ENCODE measurements around the gene SKIC2. TPM values are rescaled to one million over a fixed set of nuclear protein-coding genes. Genes with fewer than 3 reads are reported as not detected.

SKIC2 gene
- total and polyA plus RNA-seq, 2 of the 4 experiments (the other 2 are of a cell fraction), result 30.6 to 46.0 TPM

DNA sequence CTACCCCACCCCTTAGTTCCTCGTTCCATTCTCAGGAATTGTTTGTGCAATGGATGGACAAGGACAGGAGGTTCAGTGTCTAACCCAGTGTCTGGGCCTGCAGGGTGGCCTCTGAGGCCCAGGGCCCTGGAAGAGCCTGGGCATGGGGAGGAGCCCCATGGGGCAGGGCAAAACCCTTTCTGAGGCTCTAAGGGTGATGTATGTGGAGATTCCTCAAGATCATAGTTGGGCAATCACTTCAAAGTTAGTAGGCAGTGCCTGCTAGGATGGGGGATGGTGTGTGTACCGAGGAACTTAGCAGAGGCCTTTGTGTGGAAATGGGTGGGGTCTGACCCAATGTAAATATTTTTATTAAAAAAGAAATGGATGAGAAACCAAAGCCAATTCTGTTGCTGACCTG lies 38.2 kb upstream of the SKIC2 start:
- ATAC-seq (ENCODE audit: low read depth), result peak; percentile 60; the same call in 1 of the 2 replicates
- H4K5ac ChIP-seq (ENCODE audit: low read depth, low read length), result no peak overlapping the region; the same call in 1 of the 2 replicates
- no peak for TF ChIP-seq FOS (IDR thresholded peaks at IDR 0.05; ENCODE audit: low read depth, low read length)
- no peak for TF ChIP-seq POLR2A (IDR thresholded peaks at IDR 0.05; ENCODE audit: low read depth, low read length)
- no peak for TF ChIP-seq CTCF (conservative IDR thresholded peaks at IDR 0.05; ENCODE audit: low read depth, low read length)
- TF ChIP-seq, protein P1, sequence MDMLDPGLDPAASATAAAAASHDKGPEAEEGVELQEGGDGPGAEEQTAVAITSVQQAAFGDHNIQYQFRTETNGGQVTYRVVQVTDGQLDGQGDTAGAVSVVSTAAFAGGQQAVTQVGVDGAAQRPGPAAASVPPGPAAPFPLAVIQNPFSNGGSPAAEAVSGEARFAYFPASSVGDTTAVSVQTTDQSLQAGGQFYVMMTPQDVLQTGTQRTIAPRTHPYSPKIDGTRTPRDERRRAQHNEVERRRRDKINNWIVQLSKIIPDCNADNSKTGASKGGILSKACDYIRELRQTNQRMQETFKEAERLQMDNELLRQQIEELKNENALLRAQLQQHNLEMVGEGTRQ (IDR thresholded peaks at IDR 0.05; ENCODE audit: low read depth, low read length), result no peak
- no peak for TF ChIP-seq MAFK (IDR thresholded peaks at IDR 0.05; ENCODE audit: low read depth, low read length)
- no peak for TF ChIP-seq NFE2L2 (IDR thresholded peaks at IDR 0.05; ENCODE audit: low read depth, low read length)
- TF ChIP-seq MXI1 (IDR thresholded peaks at IDR 0.05; ENCODE audit: borderline replicate concordance, low read depth, low read length), result no peak
- no peak for TF ChIP-seq RFX5 (IDR thresholded peaks at IDR 0.05; ENCODE audit: low read depth, low read length)
- TF ChIP-seq MAZ (IDR thresholded peaks at IDR 0.05; ENCODE audit: borderline replicate concordance, low read depth, low read length), result no peak

More for the DNA sequence above, 38.2 kb upstream of the SKIC2 start:
- Histone ChIP-seq H3K14ac (replicated peaks; ENCODE audit: low read depth, low read length) (no peak overlapping the region), H2BK20ac (ENCODE audit: low read depth, low read length) (no peak overlapping the region), H3K18ac (ENCODE audit: low read depth, low read length) (no peak overlapping the region; the same call in 1 of the 2 replicates), H3K4me2 (ENCODE audit: low read depth, low read length) (no peak overlapping the region), H3K79me1 (ENCODE audit: low read depth in 1 of 2, low read length in 2 of 2) (no peaks in the 10 kb centered on the region), H2BK15ac (ENCODE audit: low read depth, low read length) (no peak overlapping the region; the same call in 2 of the 3 replicates), H3K4me1 (ENCODE audit: control insufficient read depth, insufficient read depth, low read length) (peaks cover 5% of the 10 kb centered on the region; the same call in 1 of the 2 replicates), H3K56ac (ENCODE audit: extremely low read depth, insufficient read depth, low read length) (no peak overlapping the region), H3K9me3 (ENCODE audit: control insufficient read depth, insufficient read depth, low read length) (no peaks in the 10 kb centered on the region), H3K4me3 (ENCODE audit: insufficient read depth, low read depth, low read length) (no peak overlapping the region), H4K91ac (ENCODE audit: insufficient read depth, low read depth, low read length) (no peak overlapping the region), H4K20me1 (ENCODE audit: insufficient read depth, low read length) (no peaks in the 10 kb centered on the region), H3K9ac (ENCODE audit: low read depth, low read length) (no peak overlapping the region), H3K9me1 (ENCODE audit: insufficient read depth, low read length) (no peaks in the 10 kb centered on the region), H3K27ac (ENCODE audit: insufficient read depth, low read length) (no peak overlapping the region), H3K23ac (ENCODE audit: low read depth, low read length) (no peak overlapping the region), H2AFZ (replicated peaks; ENCODE audit: low read length, poor library complexity) (no peak overlapping the region), H4K8ac (ENCODE audit: low read depth in 2 of 2, low read length in 2 of 2) (no peak overlapping the region), H2BK120ac (ENCODE audit: low read depth, low read length) (no peak overlapping the region), H2AK9ac (replicated peaks; ENCODE audit: low read depth, low read length, poor library complexity) (no peak overlapping the region), H2BK5ac (ENCODE audit: low read depth, low read length, poor library complexity, severe bottlenecking) (no peak overlapping the region), H2AK5ac (ENCODE audit: low read depth, low read length) (no peak overlapping the region), H3K27me3 (ENCODE audit: control insufficient read depth, insufficient read depth, low read length) (0 out of 2 replicates have a peak, but pooled peaks cover 2% of the 10 kb centered on the region), H3K4ac (ENCODE audit: low read depth, low read length) (no peak overlapping the region; the same call in 1 of the 2 replicates), H3K36me3 (ENCODE audit: control insufficient read depth, insufficient read depth, low read length) (no peaks in the 10 kb centered on the region)
- ChIA-PET POLR2A (ENCODE audit: unreplicated experiment) (no interaction called here), CTCF (no interaction called here)
- in situ Hi-C loops (cut with MboI; ENCODE audit: low sequenced_read_pairs) (no loop called here), intact Hi-C loops (cut with micrococcal nuclease) (no loop called here), dilution Hi-C loops (cut with HindIII; ENCODE audit: low sequenced_read_pairs, unreplicated experiment) (no loop called here)
- 17% methylated on average over 1 of the region's 2 CpGs; no CpG with 5 or more reads in 1 of the 2 experiments for WGBS, 2 experiments (ENCODE audit: extremely low coverage in 2 of 2, insufficient read length in 1 of 2)
- BruUV-seq (replicated peaks), result no TSS peak
- DNase-seq, result no peak
